OCI-LY1 (cell line): ENCODE results near the gene FLT3.

Experiments
- CTCF ChIP-seq: fragments of 200-600 bp; sonication (generic), shearing (Covaris generic); IDR thresholded peaks from 2 replicates; pipeline ENCODE4 v1.5.1; 2017; ENCODE audit warnings: mild to moderate bottlenecking, antibody characterized with exemption, low read length, moderate library complexity, mixed read lengths
- EZH2 ChIP-seq: fragments of 200-600 bp; sonication (generic), shearing (Covaris generic); IDR thresholded peaks from 2 replicates; pipeline ENCODE4 v1.8.0; 2017; ENCODE audit warnings: borderline replicate concordance, mixed run types, mild to moderate bottlenecking, antibody characterized with exemption, low read length, moderate library complexity, mixed read lengths

- no peak for TF ChIP-seq CTCF
- no peak for TF ChIP-seq EZH2
Measured at GRCh38 chr13:27991881-27992280, 108.5 kb downstream of the FLT3 start.
